ENCODE measurements around the gene APMAP.

The APMAP gene

DNA sequence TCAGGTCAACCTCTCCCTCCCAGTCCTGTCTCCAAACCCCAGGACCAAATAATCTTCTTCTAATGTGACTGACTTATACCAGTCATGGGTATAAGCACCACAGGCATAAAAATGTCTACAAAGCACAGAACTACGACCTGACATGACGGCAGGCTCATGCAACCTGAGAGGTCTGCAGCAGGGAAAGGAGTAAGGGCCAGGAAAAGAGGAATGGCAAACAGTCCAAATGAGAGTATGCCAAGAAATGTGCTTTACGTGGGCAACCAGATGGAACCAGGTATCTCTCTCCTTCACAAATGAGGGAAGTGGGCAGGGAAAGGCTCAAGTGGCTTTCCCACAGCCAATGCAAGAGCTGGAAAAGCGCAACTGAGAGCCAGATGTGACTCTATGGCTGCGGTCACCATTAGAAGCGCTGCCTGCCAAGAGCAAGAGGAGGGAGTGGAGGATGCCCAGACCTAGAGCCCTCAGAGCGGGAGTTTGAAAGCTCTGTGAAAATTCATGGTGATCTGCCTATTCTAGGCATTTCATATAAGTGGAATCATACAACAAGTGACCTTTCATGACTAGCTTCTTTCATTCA is 6.0 kb downstream of the APMAP start:
- peak in 1 of 2 experiments; percentile 6 for DNase-seq

DNA sequence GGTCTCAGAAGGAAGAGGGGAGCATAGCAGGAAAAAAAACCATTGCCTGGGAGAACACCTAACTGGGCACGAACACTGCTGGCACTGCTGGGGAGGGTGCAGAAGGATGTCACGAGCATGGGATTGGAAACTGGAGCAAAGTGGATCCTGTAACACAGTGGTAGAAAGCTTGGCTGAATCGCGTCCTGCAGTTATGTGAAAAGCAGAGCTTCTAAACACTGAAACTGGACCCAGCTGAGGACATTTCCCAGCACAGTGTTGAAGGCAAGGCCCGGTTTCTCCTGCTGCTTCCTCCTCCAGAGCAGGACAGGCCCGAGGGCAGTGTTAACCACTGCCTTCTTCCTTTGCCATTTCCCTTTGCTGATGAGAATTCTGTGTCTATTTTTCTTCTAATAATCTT is 6.7 kb downstream of the APMAP start:
- peak in 1 of 2 experiments; percentile 10 for DNase-seq

DNA sequence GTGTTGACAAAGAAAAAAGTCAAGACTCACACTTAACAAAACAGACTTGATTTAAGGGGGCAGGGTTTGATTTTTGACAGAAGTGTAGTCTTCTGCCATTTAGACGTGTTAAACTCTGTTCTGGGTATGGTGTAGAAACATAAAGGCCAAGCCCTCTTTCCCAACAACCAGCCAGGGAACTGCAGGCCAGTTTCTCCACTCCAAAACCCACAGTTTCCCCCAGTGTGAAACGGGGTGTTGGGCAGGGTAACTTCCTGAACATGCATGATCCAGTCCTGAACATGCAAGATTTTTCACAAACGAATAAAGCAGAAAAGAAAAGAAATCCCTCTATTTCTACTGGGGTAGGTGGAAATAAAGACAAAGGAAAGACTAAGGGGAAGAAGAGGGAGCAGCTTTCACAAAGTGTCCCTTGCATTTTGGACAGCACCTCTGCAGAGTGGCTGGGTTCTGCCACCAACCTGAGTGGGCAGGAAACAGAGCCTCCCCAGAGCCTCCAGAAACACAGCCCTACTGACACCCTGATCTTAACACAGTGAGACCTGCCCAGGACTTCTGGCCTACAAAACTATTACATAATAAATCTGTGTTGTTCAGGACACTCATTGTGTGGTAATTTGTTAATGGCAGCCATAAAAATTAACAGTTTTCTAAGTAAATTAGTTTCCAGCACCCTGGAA is 7.5 kb downstream of the APMAP start:
- DNase-seq: peak in 1 of 2 experiments; percentile 7

DNA sequence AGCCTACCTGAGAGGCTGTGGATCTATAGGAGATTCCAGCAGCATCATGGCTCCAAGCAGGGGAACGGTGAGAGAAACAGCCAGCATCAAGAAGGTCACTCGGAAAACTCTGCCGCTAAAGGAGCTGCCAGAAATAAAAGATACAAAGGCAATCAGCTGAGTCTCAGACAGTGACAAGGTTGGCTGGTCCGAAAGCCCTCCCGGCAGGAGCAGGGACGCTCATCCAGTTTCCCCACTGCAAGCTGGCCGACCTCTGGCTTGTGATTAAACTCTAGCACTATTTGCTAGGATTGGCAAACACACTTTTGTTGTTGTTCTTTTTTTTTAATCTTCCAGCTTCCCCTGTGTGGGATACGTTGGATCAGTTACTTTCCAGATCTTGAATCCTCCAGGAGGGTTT is 8.7 kb downstream of the APMAP start:
- DNase-seq: no peak

DNA sequence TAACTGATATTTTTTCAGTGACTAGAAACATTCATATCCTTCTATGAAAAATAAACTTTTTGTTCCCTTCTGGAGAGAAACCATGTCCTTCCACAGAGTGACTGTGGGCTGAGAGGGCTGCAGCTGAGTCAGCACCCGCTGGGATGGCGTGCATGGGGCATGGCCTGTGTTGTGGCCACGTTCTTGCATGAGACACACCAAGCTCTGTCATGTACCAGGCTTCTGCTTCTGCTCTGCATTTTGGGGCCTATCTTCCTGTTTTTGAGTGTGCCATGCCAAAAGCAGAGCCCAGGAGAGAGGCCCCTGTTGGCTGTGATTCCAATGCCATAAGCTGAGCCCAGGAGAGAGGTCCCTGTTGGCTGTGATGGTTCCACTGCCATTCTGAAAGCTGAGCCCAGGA is 10.8 kb downstream of the APMAP start:
- DNase-seq: peak; percentile 16 to 20

DNA sequence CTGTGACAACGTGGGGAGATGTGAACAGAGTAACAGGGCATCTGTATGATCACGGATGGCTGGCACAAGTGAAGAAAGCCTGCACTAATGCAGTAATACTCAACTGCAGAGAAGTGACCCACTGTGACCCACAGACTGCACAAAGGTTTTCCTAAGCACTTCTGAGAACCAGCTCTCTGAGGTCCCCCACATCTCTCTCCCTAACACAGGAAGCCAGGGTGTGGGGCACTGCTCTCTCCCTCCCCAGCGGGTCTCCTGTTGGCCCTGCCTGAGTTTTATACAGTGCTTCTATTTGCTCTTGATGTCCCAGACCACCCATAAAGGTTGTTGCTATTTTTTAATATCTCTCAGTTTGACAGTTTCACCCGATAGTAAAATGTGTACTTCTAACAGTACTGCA is 11.3 kb downstream of the APMAP start:
- DNase-seq: peak in 1 of 2 experiments; percentile 3

DNA sequence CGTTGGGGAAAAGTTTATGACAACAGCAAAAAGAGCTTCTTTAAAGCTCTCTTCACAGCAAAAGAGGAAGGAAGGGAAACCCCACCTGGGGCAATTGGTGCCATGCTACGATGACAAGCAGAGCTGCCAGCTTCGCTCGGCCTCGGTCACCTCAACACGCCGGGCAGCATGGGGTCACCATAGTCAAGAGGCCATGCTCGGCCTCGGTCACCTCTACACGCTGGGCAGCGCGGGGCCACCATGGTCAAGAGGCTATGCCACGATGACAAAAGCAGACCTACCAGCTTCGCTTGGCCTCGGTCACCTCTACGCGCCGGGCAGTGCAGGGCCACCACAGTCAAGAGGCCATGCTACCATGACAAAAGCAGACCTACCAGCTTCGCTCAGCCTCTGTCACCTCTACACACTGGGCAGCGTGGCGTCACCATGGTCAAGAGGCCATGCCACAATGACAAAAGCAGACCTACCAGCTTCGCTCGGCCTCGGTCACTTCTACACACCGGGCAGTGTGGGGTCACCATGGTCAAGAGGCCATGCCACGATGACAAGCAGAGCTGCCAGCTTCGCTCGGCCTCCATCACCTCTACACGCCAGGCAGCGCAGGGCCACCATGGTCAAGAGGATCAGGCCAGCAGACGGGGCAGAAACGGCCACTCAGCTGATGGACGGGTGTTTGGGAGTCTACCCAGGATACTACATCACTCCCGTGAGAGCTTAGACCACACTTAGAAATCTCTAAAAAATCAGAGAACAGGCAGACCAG is 12.1 kb downstream of the APMAP start:
- peak in 1 of 2 experiments; percentile 4 for DNase-seq

DNA sequence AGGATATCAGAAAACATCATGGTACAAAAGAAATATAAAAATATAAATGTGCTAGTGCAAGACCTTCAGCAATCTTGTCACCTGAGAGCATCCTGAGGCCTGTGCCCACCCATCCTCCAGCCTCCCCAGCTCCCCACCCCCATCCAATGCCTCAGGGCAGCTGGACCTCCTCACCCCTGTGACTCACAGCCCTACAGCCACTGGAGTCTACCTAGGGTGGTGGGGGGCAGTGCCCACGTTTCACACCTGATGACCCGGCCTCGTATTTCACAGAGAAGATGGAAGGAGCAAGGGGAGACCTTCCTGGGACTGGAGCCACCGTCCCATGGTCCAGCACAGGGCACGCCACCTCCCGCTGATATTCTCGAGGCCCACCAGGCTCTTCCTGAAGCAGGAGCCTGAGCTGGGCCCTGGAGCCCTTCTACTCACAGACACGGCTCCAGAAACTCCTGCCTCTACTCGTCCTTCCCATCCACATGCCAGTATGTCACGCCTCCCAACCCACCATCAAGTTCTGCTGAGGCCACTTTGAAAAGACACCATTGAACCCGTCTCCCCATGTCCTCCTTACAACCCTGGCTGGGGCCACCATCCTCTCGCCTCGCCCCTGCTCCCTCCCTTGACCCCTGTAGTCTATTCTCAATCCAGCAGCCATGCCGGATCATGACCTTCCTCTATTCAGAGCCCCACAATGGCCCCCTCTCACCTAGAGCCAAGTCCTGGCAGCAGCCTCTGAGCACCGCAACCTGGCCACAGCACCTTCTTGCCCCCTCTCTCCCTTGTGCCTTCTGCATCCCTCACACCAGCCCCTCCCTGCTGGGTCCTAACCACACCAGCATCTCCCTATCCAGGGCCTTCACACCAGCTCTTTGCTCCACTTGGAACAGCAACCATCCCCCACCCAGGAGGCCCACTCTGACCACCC is 13.3 kb downstream of the APMAP start:
- peak in 1 of 2 experiments; percentile 5 for DNase-seq

DNA sequence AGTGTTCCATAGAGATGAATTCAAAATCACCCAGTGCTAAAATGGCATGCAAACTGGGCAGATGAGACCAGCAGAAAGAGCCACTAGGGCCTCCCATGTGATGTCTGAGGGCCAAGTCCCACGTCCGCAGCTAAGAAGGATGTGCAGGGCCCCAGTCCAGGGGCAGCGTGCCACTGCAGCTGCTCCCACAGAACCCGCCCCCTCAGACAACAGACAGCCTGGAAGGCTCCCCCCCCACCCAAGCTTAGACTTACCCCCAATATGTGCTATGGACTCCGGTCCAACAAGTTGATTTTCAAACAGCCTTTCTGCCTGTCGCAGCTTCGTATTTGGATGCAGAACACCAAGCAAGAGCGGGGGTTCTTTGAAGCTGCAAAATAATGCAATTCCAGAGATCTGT is 14.0 kb downstream of the APMAP start:
- DNase-seq: no peak

DNA sequence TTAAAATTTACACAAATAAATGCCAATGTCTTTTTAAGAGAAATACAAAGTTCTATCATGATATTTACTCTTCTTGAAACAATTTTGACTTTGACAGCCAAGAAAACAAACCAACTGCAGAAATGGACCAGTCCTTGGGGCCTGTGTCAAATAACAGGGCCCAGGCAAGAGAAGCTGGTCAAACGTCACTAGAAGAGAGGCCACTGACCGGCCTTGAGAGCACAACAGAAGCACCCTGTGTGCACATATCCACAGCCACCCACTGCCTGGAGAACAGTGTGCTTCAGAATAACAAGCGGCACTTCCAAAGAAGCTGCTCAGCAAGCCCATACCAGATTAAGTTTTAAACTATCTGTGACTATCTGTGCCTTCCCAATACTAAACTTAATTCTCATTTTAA is 14.8 kb downstream of the APMAP start:
- peak in 1 of 2 experiments; percentile 2 for DNase-seq

DNA sequence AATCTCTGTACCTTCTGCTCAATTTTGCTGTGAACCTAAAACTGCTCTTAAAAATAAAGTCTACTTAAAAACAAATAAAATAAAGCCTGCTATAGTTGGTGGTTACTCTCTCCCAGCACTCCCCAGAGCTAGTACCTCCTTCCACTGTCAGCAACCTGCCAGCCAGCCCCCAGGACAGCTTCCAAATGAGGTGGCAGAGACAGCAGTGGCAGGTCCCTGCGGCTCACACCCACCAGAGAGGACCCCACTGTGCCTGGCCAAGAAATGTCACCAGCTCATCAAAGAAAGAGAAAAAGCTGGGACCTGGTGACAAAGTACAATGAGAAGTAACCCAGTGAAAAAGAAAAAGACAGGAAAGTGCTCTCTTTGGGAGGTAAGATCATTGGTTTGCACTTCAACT is 15.2 kb downstream of the APMAP start:
- DNase-seq: peak in 1 of 2 experiments; percentile 3

DNA sequence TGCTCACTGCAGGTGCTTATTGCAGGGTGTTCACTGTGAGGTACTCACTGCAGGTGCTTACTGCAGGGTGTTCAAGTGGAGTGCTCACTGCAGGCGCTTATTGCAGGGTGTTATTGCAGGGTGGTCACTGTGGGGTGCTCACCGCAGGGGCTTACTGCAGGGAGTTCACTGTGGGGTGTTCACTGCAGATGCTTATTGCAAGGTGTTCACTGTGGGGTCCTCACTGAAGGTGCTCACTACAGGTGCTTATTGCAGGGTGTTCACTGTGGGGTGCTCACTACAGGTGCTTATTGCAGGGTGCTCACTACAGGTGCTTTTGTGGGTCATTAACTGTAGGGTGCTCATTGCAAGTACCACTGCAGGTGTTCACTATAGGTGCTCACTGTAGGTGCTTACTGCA is 20.2 kb downstream of the APMAP start:
- peak; percentile 11 to 12 for DNase-seq

DNA sequence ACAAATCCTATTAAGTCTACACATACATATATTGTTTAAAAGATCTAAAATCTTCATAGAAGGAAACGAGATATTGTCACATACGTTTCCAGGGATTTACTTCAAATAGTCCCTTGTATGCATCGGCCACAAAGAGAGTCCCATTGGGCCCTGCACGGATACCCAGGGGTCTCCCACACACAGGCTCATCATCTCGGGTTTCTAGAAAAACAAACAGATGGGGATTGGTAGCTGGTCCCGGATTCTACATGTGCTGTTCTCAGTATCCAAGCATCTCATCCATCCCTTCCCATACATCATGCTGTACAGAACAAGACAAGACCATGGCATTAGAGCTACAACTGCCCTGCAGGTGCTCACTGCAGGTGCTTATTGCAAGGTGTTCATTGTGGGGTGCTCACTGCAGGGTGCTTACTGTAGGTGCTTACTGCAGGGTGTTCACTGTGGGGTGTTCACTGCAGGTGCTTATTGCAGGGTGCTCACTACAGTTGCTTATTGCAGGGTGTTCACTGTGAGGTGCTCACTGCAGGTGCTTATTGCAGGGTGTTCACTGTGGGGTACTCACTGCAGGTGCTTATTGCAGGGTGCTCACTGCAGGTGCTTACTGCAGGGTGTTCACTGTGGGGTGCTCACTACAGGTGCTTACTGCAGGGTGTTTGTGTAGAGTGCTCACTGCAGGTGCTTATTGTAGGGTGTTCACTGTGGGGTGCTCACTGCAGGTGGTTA is 21.0 kb downstream of the APMAP start:
- peak in 1 of 2 experiments; percentile 8 for DNase-seq

DNA sequence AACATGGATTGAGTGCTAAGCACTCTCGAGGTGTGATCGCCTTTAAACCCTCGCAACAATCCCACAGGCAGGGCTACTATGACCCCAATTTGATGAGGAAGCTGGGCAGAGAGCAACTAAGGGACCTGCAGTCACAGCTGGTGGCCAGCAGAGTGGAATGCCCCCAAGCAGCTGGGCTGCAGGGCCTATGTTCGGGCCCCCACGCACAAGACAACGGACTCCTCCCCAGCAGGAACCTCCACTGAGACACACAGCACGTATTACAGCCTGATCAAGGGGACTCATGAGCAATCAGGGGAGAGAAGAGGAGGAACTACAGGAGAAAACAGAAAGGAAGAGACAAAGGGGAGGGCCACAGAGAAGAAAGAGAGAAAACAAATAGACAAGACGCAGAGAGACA is 21.8 kb downstream of the APMAP start:
- DNase-seq: peak in 1 of 2 experiments; percentile 7

DNA sequence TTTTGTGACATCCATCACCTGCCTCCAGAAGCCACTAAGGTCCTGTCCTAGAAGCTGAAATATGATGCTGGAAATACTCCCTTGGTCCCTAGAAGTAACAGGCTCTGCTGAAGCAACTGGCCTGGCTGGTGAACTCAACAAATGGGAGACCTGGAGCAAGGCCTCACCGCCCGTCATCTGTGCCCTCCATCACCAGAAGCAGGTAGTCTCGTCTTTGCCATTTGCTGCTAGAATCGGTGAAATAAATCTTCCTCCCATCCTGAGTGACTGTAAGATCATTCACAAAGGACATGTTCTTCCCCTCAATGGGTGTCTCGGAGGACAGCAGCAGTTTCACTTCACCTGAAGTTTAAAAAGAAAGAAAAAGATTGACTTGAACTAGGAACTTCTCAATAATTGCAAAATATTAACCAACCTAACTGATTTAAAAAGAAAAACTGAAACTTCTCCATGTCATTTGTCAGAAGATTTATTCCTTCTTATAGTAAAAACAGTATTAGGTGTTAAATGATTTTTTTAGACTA is 22.5 kb downstream of the APMAP start:
- DNase-seq: peak in 1 of 2 experiments; percentile 10

DNA sequence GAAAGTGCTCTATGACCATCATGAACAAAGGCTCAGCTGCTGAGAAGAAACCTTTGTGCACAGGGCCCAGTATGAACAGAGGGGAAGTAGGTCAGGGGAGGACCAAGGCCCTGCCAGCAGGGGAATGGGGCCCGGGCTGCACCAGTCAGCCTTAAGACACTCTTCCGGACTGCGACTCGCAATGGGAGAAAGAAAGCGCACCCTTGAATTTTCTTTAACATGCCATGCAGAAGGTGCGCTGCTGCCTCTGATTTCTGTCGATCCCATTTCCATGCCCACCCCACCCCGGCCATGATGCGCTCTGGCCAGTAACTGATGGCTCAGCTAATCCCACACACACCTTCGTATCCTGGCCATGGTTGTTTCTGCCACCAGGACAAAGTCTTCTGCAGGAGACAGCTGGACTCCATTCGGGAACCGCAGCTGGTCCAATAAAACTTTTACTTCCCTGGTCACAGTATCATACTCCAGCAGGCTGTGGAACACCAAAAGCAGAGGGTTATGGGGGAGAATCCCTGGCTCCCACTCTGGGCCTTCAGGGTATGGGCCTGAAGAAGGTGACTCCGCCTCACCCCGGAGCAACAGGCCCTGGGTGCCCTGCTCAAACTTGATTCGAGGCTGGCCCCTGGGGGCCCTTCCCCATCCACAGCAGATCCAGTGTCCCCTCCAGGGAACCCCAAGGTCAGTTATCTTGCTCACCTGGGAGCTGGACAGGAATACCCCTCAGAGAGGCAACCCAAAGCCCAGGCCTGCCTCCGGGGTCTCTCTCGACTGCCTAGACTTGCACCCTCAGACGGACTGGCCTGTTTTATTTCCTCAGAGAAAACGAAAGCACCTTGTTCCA is 23.1 kb downstream of the APMAP start:
- DNase-seq: no peak

DNA sequence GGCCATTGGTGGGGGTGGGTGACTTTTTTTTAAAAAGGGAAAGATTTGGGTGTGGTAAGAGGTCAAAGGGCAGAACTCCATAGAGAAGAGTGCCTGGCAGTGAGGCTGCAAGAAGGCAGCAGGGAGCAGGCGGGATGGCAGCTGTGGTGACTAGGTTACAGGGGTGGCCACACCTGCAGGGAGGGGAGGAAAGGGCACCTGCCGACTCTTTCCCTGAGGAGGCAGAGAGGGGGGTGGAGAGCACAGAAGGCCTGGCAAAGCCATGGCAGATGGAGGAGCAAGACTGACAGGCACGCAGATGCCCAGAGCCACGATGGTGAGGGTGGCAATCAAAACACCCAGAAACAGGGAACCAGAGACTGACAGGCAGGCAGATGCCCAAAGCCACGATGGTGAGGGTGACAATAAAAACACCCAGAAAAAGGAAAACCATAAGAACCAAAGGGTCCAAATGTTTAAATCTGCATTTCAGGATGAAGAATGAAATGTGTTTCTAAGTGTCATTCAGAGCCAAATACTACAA is 24.2 kb downstream of the APMAP start:
- DNase-seq: no peak

DNA sequence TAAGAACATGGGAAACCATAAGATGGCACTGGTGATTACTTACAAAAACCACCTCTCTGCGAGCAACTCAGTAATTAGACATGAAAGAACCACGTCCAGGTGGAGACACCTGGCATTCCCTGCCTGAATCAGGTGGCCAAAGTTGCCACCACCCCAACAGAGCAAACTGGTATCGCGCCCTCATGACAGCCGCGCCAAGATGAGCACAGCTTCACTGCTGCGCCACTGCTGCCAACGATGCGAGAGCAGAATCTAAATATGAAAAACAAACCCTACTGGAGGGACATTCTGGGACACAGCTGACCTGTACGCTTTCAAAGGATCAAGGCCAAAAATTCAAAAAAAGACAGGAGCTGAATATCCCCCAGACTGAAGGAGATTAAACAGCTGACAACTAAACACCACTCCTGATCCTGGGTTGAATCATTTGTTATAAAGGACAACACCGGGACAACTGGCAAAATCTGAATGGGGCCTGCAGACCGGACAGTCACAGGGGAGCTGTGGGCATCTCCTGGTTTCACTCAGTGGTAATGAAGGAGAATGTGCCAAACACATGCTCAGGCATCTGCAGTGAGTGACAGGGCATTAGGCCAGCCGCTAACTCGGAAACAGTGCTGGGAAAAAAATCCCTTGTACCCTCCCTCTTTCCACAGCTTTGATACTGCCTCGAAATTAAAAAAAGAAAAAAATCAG is 26.1 kb downstream of the APMAP start:
- DNase-seq: no peak

DNA sequence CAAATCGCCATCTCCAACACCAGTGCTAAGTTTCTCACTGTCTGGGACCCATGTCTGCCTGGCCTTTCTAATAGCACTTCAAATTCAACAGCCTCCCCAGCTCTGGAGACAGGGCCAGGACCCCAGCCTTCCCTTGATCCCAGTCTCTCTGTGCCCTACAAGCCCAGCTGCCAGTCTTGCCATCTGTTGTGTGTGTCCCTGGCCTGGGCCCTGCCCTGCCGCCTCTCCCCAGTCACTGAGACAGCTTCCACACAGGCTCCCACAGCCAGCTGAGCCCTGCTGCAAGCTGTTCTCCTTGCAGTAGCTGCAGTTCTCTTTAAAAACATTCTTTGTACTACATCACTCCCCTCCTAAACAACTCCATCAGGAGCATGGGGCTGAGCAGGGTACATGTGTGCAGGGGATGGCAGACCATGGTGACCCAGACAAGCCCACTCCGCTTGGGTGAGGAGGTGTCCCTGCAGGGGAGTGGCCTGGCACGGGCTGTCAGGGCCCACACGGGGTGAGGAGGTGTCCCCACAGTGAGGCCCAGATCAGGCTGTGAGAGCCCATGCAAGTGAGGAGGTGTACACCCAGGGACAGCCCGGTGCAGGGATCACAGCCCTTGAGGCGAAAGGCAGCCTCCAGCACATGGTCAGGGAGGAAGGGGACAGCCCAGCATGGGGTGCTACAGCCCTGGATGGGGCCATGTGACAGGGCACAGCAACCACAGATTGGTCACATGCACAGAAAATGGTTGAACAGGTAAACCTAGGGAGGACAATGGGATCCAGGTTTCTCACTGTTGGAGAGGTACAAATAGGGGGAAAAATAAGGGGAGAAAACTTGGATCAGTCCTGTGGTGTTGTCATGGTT is 27.3 kb downstream of the APMAP start:
- no peak for DNase-seq

Data from activated T-cell treated with anti-CD3 and anti-CD28 coated beads, Interleukin-2, amount 50 U/mL, for 48 hours (primary cell).